WI38 (cell line): Measurements from ENCODE around the gene SLC44A3.

ENCODE experiments used
- H3K4me3 ChIP-seq: 2 replicates; pipeline ENCODE4 v1.5.1; 2011; ENCODE audit warnings: low read depth, mild to moderate bottlenecking, control low read depth, low read length
- CTCF ChIP-seq: IDR thresholded peaks from 2 replicates; pipeline ENCODE4 v1.5.1; 2012; ENCODE audit warnings: low read depth, mild to moderate bottlenecking, control low read depth, low read length

Gene SLC44A3

GRCh38 chr1:94852788-94853187 is 32.6 kb downstream of the SLC44A3 start:
- TF ChIP-seq CTCF = no peak

GRCh38 chr1:94854458-94855306 is 34.5 kb downstream of the SLC44A3 start:
- peak overlapping the region; percentile 61 for H3K4me3 ChIP-seq
- peak; percentile 90 for TF ChIP-seq CTCF

More at GRCh38 chr1:94852788-94853187, 32.6 kb downstream of the SLC44A3 start:
- H3K4me3 ChIP-seq = no peak overlapping the region

GRCh38 chr1:94855307-94855700 is 35.1 kb downstream of the SLC44A3 start:
- no peak overlapping the region for H3K4me3 ChIP-seq
- no peak for TF ChIP-seq CTCF

- TF ChIP-seq CTCF = no peak
- H3K4me3 ChIP-seq = no peak overlapping the region
Observed at GRCh38 chr1:94856004-94856403, 35.8 kb downstream of the SLC44A3 start.

DNA sequence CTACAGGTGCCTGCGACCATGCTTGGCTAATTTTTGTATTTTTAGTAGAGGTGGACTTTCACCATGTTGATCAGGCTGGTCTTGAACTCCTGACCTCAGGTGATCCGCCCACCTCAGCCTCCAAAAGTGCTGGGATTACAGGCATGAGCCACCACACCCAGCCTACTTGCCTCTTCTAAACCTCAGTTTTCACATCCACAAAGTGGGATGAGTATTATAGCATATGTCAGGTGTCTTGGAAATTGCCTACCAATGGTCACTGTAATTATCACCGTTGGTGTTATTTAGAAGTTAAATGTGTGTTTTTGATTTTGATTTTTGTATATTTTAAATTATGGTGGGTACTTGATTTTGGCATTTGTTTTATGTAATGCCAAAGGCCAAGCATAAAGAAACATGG is 36.7 kb downstream of the SLC44A3 start:
- no peak for TF ChIP-seq CTCF
- H3K4me3 ChIP-seq = no peak overlapping the region

DNA sequence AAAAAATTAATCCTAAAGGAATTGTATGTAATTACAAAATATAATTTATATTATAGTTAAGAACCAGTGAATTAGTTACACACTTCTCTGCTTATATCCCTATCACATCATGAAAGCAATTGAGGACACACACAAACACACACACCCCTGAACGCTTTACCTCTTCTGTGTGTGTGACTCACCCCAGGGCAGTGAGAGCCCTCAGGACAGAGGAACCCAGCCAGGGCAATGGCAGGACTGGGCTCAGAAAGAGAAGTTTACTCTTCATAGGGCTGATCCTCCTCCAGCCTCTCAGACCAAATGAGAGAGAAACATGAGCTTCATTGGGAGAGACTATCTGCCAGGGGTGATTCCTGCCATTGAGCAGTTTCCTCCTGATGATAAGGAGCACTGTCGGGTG is 38.1 kb downstream of the SLC44A3 start:
- H3K4me3 ChIP-seq = no peak overlapping the region
- TF ChIP-seq CTCF = no peak

GRCh38 chr1:94859174-94859573 is 39.0 kb downstream of the SLC44A3 start:
- no peak for TF ChIP-seq CTCF
- no peak overlapping the region for H3K4me3 ChIP-seq
